Activated B cell treated with CpG ODN at 0.5 μM for 24 hours (primary cell): ENCODE results near the gene BBS5. TPM values are rescaled to one million over a fixed set of nuclear protein-coding genes. Genes with fewer than 3 reads are reported as not detected.
"Not testable (repeated sequence)": the region's sequence is repeated elsewhere in the genome, so short reads cannot be mapped to it uniquely, and the experiment has no call there.

Experiments
- ATAC-seq: fragments of 200-7000 bp; cut with Tn5 transposase; one replicate; pipeline ENCODE4 v1.10.0; 2021; ENCODE audit warnings: low read depth, mild to moderate bottlenecking, moderate library complexity
- CTCF ChIA-PET: fragments of 350-600 bp; sonication (Branson Sonifier 250); formaldehyde crosslinking; loops from one replicate; lab custom pipeline; 2021; ENCODE audit warnings: antibody characterized with exemption; lab: Charles Lee
- POLR2A ChIA-PET: fragments of 350-600 bp; sonication (Branson Sonifier 250); formaldehyde crosslinking; loops from one replicate; lab custom pipeline; 2021; ENCODE audit warnings: antibody characterized with exemption; lab: Charles Lee
- DNase-seq: peaks from one replicate; pipeline ENCODE4 v3.0.0; 2022
- H3K27ac Mint-ChIP-seq: one replicate; pipeline ENCODE4 v1.8.0; 2020; ENCODE audit warnings: mixed read lengths
- H3K27me3 Mint-ChIP-seq: one replicate; pipeline ENCODE4 v1.8.0; 2021; ENCODE audit warnings: mixed read lengths
- H3K36me3 Mint-ChIP-seq: one replicate; pipeline ENCODE4 v1.8.0; 2021; ENCODE audit warnings: low read depth, mixed read lengths
- H3K4me1 Mint-ChIP-seq: one replicate; pipeline ENCODE4 v1.8.0; 2021; ENCODE audit warnings: mixed read lengths
- H3K4me3 Mint-ChIP-seq: one replicate; pipeline ENCODE4 v1.8.0; 2020; ENCODE audit warnings: mild to moderate bottlenecking, mixed read lengths
- H3K9me3 Mint-ChIP-seq: one replicate; pipeline ENCODE4 v1.8.0; 2020; ENCODE audit warnings: mixed read lengths
- CTCF ChIP-seq: fragments of 200-600 bp; IDR thresholded peaks from one replicate; pipeline ENCODE4 v1.8.0; 2022; ENCODE audit warnings: antibody characterized with exemption, mild to moderate bottlenecking
- intact Hi-C: fragments of 100-400 bp; cut with micrococcal nuclease; formaldehyde crosslinking; loops from one replicate; pipeline ENCODE4 v1.15.1; 2024
- total RNA-seq: library from RNA; stranded (reverse); gene quantifications from 2 replicates; pipeline ENCODE4 v1.2.3, GENCODE V29; 2022

Gene BBS5
- total RNA-seq, 1 donor from 2014 or later, result 2.8 TPM

- H3K4me3 Mint-ChIP-seq, result no peak overlapping the region
- ChIA-PET POLR2A (no interaction called here), CTCF (interaction anchor here (0.6 kb wide), 1 partner anchor 112 kb away, joined by 3 read pairs; no protein-coding TSS in a partner anchor)
- H3K36me3 Mint-ChIP-seq, result no peaks in the 10 kb centered on the region
- TF ChIP-seq CTCF, result no peak
- intact Hi-C loops, result no loop called here
- no peaks in the 10 kb centered on the region for H3K27me3 Mint-ChIP-seq
- H3K9me3 Mint-ChIP-seq, result no peaks in the 10 kb centered on the region
- H3K4me1 Mint-ChIP-seq, result no peaks in the 10 kb centered on the region
- ATAC-seq, result no peak
- no peak overlapping the region for H3K27ac Mint-ChIP-seq
- DNase-seq, result no peak
Observed at GRCh38 chr2:169520896-169521295, 41.6 kb downstream of the BBS5 start.

- Mint-ChIP-seq H3K27me3 (no peaks in the 10 kb centered on the region), H3K36me3 (no peaks in the 10 kb centered on the region), H3K4me3 (no peak overlapping the region), H3K4me1 (no peaks in the 10 kb centered on the region), H3K9me3 (no peaks in the 10 kb centered on the region), H3K27ac (no peak overlapping the region)
- intact Hi-C loops, result no loop called here
- no peak for ATAC-seq
- ChIA-PET POLR2A (no interaction called here), CTCF (no interaction called here)
- no peak for TF ChIP-seq CTCF
- DNase-seq, result no peak
Observed at GRCh38 chr2:169523681-169524080, 44.4 kb downstream of the BBS5 start.

DNA sequence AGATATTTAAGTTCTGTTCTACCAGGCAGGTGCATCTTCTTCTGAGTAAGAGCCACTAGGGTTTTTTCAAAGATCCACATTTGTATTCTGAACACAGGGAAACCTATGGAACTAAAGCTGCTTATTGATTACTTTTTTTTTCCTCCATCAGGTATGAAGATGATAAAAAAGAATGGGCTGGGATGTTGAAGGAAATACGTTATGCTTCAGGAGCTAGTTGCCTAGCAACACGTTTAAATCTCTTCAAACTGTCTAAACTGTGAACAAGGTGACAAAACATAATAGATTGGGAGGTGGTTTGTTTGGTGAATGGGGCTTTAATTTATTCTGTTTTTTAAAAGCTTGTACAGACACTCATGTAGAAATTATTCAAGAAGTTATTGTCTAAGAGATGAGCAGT, 46.1 kb downstream of the BBS5 start:
- POLR2A ChIA-PET, result no interaction called here
- ATAC-seq, result no peak
- no peaks in the 10 kb centered on the region for H3K27me3 Mint-ChIP-seq
- no peaks in the 10 kb centered on the region for H3K4me1 Mint-ChIP-seq
- intact Hi-C loops, result loop anchor here (5.0 kb wide), 1 partner anchor 418 kb away; no protein-coding TSS in a partner anchor
- H3K4me3 Mint-ChIP-seq, result no peak overlapping the region
- no peak overlapping the region for H3K27ac Mint-ChIP-seq
- CTCF ChIA-PET, result interaction anchor here (0.9 kb wide), 1 partner anchor 403 kb away, joined by 3 read pairs; no protein-coding TSS in a partner anchor
- TF ChIP-seq CTCF, result no peak
- no peak for DNase-seq
- no peaks in the 10 kb centered on the region for H3K9me3 Mint-ChIP-seq
- H3K36me3 Mint-ChIP-seq, result peaks cover 7% of the 10 kb centered on the region

- ChIA-PET CTCF (interaction anchor here (2.9 kb wide), 1 partner anchor 401 kb away, joined by 12 read pairs; no protein-coding TSS in a partner anchor), POLR2A (no interaction called here)
- Mint-ChIP-seq H3K27ac (no peak overlapping the region), H3K9me3 (no peaks in the 10 kb centered on the region), H3K36me3 (peaks cover 10% of the 10 kb centered on the region), H3K4me1 (no peaks in the 10 kb centered on the region), H3K4me3 (no peak overlapping the region), H3K27me3 (no peaks in the 10 kb centered on the region)
- no peak for DNase-seq
- ATAC-seq, result no peak
- TF ChIP-seq CTCF, result no peak
- intact Hi-C loops, result loop anchor here (5.0 kb wide), 1 partner anchor 419 kb away; no protein-coding TSS in a partner anchor
Observed at GRCh38 chr2:169526451-169526850, 47.2 kb downstream of the BBS5 start.

DNA sequence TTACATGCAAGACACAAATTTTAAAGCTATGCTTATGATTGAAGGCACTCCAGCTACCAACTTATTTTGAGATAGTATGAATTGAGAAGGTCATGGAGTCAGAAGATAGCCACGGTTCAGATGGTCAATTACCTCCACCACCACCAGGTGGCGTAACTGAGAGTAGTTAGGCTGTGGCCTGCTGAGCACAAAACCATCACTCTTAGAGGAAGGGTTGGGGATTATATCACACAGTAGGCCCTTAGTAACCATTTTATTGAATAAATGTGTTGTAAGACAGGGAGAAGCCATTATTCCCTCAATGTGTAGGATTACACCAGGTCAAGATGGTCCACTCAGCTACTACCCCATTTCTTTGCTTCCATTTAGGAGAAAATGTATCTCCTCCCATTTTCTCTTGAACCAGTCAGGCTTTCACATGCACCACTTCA, 49.0 kb downstream of the BBS5 start:
- no peak overlapping the region for H3K27ac Mint-ChIP-seq
- POLR2A ChIA-PET, result no interaction called here
- DNase-seq (peak; percentile 45), ATAC-seq (peak; percentile 79)
- no peaks in the 10 kb centered on the region for H3K9me3 Mint-ChIP-seq
- intact Hi-C loops, result loop anchor here (1.0 to 5.0 kb wide), 3 partner anchors 349 to 421 kb away; no protein-coding TSS in a partner anchor
- CTCF ChIA-PET, result interaction anchor here (0.9 to 2.9 kb wide), 5 partner anchors 147 to 533 kb away, joined by 3 to 12 read pairs (median 3); no protein-coding TSS in a partner anchor
- H3K36me3 Mint-ChIP-seq, result peaks cover 12% of the 10 kb centered on the region
- H3K4me3 Mint-ChIP-seq, result no peak overlapping the region
- H3K27me3 Mint-ChIP-seq, result no peaks in the 10 kb centered on the region
- TF ChIP-seq CTCF, result peak; percentile 94
- no peaks in the 10 kb centered on the region for H3K4me1 Mint-ChIP-seq

- H3K4me1 Mint-ChIP-seq, CTCF ChIA-PET, H3K9me3 Mint-ChIP-seq, H3K27me3 Mint-ChIP-seq, POLR2A ChIA-PET, DNase-seq, ATAC-seq, H3K27ac Mint-ChIP-seq, intact Hi-C loops, H3K4me3 Mint-ChIP-seq: not testable (repeated sequence)
- peaks cover 40% of the 10 kb centered on the region for H3K36me3 Mint-ChIP-seq
Observed at GRCh38 chr2:169539460-169539859, 60.2 kb downstream of the BBS5 start.
